Natural killer cell treated with Interleukin-12 subunit alpha and Interleukin-12 subunit beta and Interleukin-15 and Interleukin-18, amount 100 ng/mL, for 72 hours (primary cell): ENCODE results near the gene ADAMTS17. TPM values are rescaled to one million over a fixed set of nuclear protein-coding genes. Genes with fewer than 3 reads are reported as not detected.
"Not testable (repeated sequence)": the region's sequence is repeated elsewhere in the genome, so short reads cannot be mapped to it uniquely, and the experiment has no call there.

Experiments
- ATAC-seq, 2 donors: fragments of 150-1000 bp; cut with Tn5 transposase in 1 of 2; sonication (Bioruptor Pico), chemical (Tn5 transposase) in 1 of 2; 2 replicates each; pipeline ENCODE4 v1.10.0; 2021
- DNase-seq: peaks from one replicate; pipeline ENCODE4 v3.0.0; 2022; ENCODE audit warnings: low spot score
- H3K27ac Mint-ChIP-seq, 2 donors: 1 replicate in 1 of 2; 2 replicates in 1 of 2; pipeline ENCODE4 v1.8.0; 2022; ENCODE audit warnings: mixed read lengths in 2 of 2, mild to moderate bottlenecking in 1 of 2, moderate library complexity in 1 of 2
- H3K27me3 Mint-ChIP-seq, 2 donors: 1 replicate in 1 of 2; 2 replicates in 1 of 2; pipeline ENCODE4 v1.8.0; 2022; ENCODE audit warnings: mixed read lengths in 2 of 2
- H3K36me3 Mint-ChIP-seq: one replicate; pipeline ENCODE4 v1.8.0; 2022; ENCODE audit warnings: mixed read lengths
- H3K4me1 Mint-ChIP-seq, 2 donors: 1 replicate in 1 of 2; 2 replicates in 1 of 2; pipeline ENCODE4 v1.8.0; 2022; ENCODE audit warnings: low read depth in 2 of 2, mixed read lengths in 2 of 2, mild to moderate bottlenecking in 1 of 2
- H3K4me3 Mint-ChIP-seq: one replicate; pipeline ENCODE4 v1.8.0; 2022; ENCODE audit warnings: mixed read lengths
- H3K9me3 Mint-ChIP-seq: 2 replicates; pipeline ENCODE4 v1.8.0; 2022; ENCODE audit warnings: mixed read lengths
- total RNA-seq, 2 donors: library from RNA; stranded (reverse); gene quantifications; one replicate each; pipeline ENCODE4 v1.2.3, GENCODE V29; 2022

ADAMTS17 gene
- total RNA-seq, 2 donors from 2014 or later, result 0.31 to 0.59 TPM

- no peak for DNase-seq
- Mint-ChIP-seq H3K27ac (no peak overlapping the region), H3K36me3 (no peaks in the 10 kb centered on the region), H3K4me1 (no peaks in the 10 kb centered on the region), H3K4me3 (no peak overlapping the region), H3K9me3 (no peaks in the 10 kb centered on the region), H3K27me3 (no peaks in the 10 kb centered on the region)
- no peak for ATAC-seq
Observed at GRCh38 chr15:100093211-100094126, 248.3 kb downstream of the ADAMTS17 start.

DNA sequence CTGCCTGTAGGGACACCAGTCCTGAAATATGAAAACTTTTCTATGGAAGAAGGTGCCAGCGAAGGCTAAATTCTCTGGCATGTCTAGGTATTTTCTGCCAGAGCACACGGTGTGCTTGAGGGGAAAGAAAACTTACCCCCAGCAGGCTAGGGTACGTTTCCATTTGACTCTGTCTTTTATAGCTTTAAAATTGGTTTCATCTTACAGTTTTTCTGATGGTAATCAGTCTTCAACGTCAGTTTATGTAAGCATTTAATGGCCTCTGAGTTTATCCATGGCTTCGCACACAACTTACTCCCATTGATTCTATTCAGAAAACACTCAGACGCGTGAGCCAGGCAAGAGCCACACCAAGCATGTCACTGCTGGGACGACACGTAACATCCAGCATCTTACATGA, 249.7 kb downstream of the ADAMTS17 start:
- H3K4me3 Mint-ChIP-seq, result no peak overlapping the region
- H3K27me3 Mint-ChIP-seq, result no peaks in the 10 kb centered on the region
- no peak overlapping the region for H3K27ac Mint-ChIP-seq
- ATAC-seq, result no peak
- DNase-seq, result no peak
- H3K36me3 Mint-ChIP-seq, result no peaks in the 10 kb centered on the region
- no peaks in the 10 kb centered on the region for H3K4me1 Mint-ChIP-seq
- no peaks in the 10 kb centered on the region for H3K9me3 Mint-ChIP-seq

DNA sequence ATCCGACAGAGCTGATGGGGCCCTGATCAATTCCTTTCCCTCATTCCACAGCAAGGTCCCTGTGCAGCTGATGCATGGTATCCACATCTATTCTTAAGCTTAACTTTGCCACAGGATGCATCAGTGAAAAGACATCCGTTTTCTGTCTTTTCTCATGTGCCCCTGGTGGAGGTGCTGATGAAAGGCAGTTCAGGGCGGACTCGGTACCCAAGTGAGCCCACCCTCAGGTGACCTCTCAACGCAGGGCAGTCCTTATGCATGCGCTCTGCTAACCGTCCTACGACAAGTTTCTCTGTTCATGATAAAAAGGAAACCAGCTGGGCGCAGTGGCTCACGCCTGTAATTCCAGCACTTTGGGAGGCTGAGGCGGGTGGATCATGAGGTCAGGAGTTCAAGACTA, 251.4 kb downstream of the ADAMTS17 start:
- Mint-ChIP-seq H3K4me3 (no peak overlapping the region), H3K4me1 (no peaks in the 10 kb centered on the region), H3K27ac (no peak overlapping the region), H3K9me3 (no peaks in the 10 kb centered on the region), H3K27me3 (peaks cover 0 to 5% of the 10 kb centered on the region in 2 donors), H3K36me3 (no peaks in the 10 kb centered on the region)
- DNase-seq, result no peak
- no peak for ATAC-seq

DNA sequence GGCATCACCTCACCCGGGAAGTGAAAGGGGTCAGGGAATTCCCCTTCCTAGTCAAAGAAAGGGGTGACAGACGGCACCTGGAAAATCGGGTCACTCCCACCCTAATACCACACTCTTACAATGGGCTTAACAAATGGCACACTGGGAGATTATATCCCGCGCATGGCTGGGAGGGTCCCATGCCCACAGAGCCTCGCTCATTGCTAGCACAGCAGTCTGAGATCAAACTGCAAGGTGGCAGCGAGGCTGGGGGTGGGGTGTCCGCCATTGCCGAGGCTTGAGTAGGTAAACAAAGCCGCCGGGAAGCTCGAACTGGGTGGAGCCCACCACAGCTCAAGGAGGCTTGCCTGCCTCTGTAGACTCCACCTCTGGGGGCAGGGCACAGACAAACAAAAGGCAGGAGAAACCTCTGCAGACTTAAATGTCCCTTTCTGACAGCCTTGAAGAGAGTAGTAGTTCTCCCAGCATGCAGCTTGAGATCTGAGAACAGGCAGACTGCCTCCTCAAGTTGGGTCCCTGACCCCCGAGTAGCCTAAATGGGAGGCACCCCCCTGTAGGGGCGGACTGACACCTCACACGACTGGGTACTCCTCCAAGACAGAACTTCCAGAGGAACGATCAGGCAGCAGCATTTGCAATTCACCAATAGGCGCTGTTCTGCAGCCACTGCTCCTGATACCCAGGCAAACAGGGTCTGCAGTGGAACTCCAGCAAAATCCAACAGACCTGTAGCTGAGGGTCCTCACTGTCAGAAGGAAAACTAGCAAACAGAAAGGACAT, 257.5 kb downstream of the ADAMTS17 start:
- not testable (repeated sequence) for H3K27ac Mint-ChIP-seq, H3K4me1 Mint-ChIP-seq, H3K36me3 Mint-ChIP-seq, ATAC-seq, DNase-seq, H3K9me3 Mint-ChIP-seq, H3K27me3 Mint-ChIP-seq, H3K4me3 Mint-ChIP-seq

DNA sequence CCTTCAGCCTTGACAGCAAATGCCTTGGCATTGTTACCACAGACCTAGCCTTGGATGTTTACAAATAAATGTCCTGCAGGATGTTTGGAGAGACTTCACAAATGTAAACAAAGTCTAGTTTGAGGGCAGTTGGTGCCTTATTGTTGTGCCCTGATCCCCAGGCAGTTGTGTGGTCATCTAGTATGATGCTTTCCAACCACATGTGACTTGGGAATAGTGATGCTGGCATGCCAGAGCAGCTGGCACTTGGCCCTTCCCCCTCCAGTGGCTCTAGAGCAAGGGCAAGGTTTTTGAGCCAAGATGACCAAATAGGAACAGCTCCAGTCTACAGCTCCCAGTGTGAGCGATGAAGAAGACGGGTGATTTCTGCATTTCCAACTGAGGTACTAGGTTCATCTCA, 258.2 kb downstream of the ADAMTS17 start:
- ATAC-seq, result no peak
- DNase-seq, result no peak
- peaks cover 6 to 8% of the 10 kb centered on the region in 2 donors for H3K27me3 Mint-ChIP-seq
- H3K36me3 Mint-ChIP-seq, result no peaks in the 10 kb centered on the region
- no peaks in the 10 kb centered on the region for H3K4me1 Mint-ChIP-seq
- H3K9me3 Mint-ChIP-seq, result no peaks in the 10 kb centered on the region
- H3K27ac Mint-ChIP-seq, result no peak overlapping the region
- H3K4me3 Mint-ChIP-seq, result no peak overlapping the region

GRCh38 chr15:100082761-100083402, 258.9 kb downstream of the ADAMTS17 start:
- no peak overlapping the region for H3K4me3 Mint-ChIP-seq
- H3K27ac Mint-ChIP-seq, result no peak overlapping the region
- H3K9me3 Mint-ChIP-seq, result no peaks in the 10 kb centered on the region
- no peaks in the 10 kb centered on the region for H3K36me3 Mint-ChIP-seq
- no peaks in the 10 kb centered on the region for H3K4me1 Mint-ChIP-seq
- DNase-seq (no peak), ATAC-seq (no peak)
- H3K27me3 Mint-ChIP-seq, result peaks cover 6 to 8% of the 10 kb centered on the region in 2 donors

DNA sequence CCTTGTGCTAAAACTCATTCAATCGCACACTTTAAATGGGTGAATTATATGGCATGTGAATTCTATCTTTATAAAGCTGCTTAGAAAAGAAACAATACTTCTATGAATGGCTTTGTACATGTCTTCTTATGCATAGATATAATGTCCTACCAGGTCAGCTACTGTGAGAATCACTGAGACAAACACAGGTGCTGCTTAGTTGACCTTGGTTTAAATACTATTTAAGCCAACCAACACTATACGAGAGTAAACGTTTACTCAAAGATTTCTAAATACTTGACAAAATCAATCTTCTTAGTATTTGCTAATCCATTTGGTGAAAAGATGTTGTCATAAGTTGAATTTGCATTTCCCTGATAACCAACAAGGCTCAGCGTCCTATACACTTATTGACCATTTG, 260.3 kb downstream of the ADAMTS17 start:
- H3K27me3 Mint-ChIP-seq, result peaks cover 6 to 14% of the 10 kb centered on the region in 2 donors
- no peak overlapping the region for H3K4me3 Mint-ChIP-seq
- H3K4me1 Mint-ChIP-seq, result no peaks in the 10 kb centered on the region
- H3K36me3 Mint-ChIP-seq, result no peaks in the 10 kb centered on the region
- no peak overlapping the region for H3K27ac Mint-ChIP-seq
- no peaks in the 10 kb centered on the region for H3K9me3 Mint-ChIP-seq
- DNase-seq (no peak), ATAC-seq (no peak)

DNA sequence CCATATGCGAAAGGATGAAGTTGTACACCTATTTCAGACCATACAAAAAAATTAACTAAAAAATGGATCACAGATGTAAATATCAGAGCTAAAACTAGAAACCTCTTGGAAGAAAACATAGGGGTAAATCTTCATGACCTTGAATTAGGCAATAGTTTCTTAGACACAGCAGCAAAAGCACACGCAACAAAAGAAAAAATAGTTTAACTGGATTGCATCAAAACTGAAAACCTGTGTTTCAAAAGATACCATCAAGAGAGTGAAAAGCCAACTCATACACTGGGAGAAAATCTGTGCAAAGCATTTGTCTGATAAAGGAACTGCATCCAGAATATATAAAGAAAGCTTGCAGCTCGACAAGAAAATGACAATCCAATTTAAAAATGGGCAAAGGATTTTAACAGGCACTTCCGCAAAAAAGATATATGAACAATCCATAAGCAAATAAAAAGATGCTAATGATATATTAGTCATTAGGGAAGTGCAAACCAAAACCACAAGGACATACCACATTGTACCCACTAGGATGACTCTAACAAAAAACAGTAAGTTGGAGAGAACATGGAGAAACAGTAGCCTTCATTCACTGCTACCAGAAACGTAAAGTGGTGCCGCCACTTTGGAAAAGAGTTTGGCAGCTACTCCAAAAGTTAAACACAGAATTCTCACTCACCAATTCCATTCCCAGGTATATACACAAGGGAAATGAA, 263.1 kb downstream of the ADAMTS17 start:
- Mint-ChIP-seq H3K4me1 (no peaks in the 10 kb centered on the region), H3K9me3 (no peaks in the 10 kb centered on the region), H3K36me3 (no peaks in the 10 kb centered on the region), H3K27me3 (peaks cover 11 to 12% of the 10 kb centered on the region in 2 donors), H3K27ac (no peak overlapping the region), H3K4me3 (no peak overlapping the region)
- no peak for DNase-seq
- no peak for ATAC-seq

DNA sequence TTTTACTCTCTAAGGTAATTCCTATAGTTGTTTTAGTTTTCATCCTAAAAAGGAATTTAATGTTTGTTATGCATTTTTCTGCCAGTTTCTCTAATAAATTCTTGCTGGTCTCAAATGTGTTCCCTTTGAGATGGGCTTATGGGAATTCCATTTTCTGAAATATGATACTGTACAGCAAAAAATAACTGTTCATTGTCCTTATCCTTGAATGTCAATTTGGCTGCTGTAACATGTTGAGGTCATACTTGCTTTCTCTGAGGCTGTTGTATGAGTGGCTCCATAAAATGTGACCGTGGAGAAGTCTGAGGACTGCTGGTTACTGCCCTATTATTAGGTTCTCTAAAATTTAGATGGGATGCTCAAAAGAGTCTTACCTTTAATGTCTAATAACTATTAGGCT, 266.5 kb downstream of the ADAMTS17 start:
- no peaks in the 10 kb centered on the region for H3K36me3 Mint-ChIP-seq
- H3K9me3 Mint-ChIP-seq, result no peaks in the 10 kb centered on the region
- H3K4me1 Mint-ChIP-seq, result no peaks in the 10 kb centered on the region
- ATAC-seq (no peak), DNase-seq (no peak)
- H3K27me3 Mint-ChIP-seq, result peaks cover 14 to 21% of the 10 kb centered on the region in 2 donors
- no peak overlapping the region for H3K4me3 Mint-ChIP-seq
- no peak overlapping the region for H3K27ac Mint-ChIP-seq

GRCh38 chr15:100073982-100074381, 267.8 kb downstream of the ADAMTS17 start:
- DNase-seq (no peak), ATAC-seq (no peak)
- Mint-ChIP-seq H3K9me3 (no peaks in the 10 kb centered on the region), H3K4me3 (no peak overlapping the region), H3K27ac (no peak overlapping the region), H3K36me3 (no peaks in the 10 kb centered on the region), H3K27me3 (peaks cover 14 to 28% of the 10 kb centered on the region in 2 donors), H3K4me1 (no peaks in the 10 kb centered on the region)

DNA sequence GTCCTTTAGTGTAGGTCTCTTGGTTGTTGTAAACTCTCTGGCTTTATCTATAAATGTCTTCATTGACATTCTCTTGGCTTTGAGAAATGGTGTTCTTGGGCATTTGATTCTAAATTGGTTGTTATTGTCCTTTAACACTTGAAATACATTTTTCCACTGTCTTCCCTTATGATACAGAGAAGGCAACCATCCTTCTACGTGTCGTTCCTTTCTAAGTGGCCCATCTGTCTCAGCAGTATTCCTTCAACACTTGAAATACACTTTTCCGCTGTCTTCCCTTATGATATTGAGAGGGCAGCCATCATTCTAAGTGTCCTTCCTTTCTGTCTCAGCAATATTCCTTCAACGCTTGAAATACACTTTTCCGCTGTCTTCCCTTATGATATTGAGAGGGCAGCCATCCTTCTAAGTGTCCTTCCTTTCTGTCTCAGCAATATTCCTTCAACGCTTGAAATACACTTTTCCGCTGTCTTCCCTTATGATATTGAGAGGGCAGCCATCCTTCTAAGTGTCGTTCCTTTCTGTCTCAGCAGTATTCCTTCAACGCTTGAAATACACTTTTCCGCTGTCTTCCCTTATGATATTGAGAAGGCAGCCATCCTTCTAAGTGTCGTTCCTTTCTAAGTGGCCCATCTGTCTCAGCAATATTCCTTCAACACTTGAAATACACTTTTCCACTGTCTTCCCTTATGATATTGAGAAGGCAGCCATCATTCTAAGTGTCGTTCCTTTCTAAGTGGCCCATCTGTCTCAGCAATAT, 275.1 kb downstream of the ADAMTS17 start:
- not testable (repeated sequence) for H3K36me3 Mint-ChIP-seq, DNase-seq
- H3K27me3 Mint-ChIP-seq, result peaks cover 11 to 16% of the 10 kb centered on the region in 2 donors

GRCh38 chr15:100061944-100062343, 279.8 kb downstream of the ADAMTS17 start:
- DNase-seq (no peak), ATAC-seq (no peak)
- H3K27me3 Mint-ChIP-seq, result peaks cover 6 to 7% of the 10 kb centered on the region in 2 donors
- no peaks in the 10 kb centered on the region for H3K36me3 Mint-ChIP-seq
- H3K9me3 Mint-ChIP-seq, result no peaks in the 10 kb centered on the region
- H3K4me3 Mint-ChIP-seq, result no peak overlapping the region
- H3K27ac Mint-ChIP-seq, result no peak overlapping the region
- no peaks in the 10 kb centered on the region for H3K4me1 Mint-ChIP-seq

More for the DNA sequence above, 275.1 kb downstream of the ADAMTS17 start:
- H3K9me3 Mint-ChIP-seq, ATAC-seq, H3K4me3 Mint-ChIP-seq, H3K4me1 Mint-ChIP-seq, H3K27ac Mint-ChIP-seq: not testable (repeated sequence)
